HG02981 (cell line): ENCODE measurements around the gene ARAP3.
"Not testable (repeated sequence)": the region's sequence is repeated elsewhere in the genome, so short reads cannot be mapped to it uniquely, and the experiment has no call there.

Source experiments
- ATAC-seq: cut with Tn5 transposase; IDR thresholded peaks from one replicate; pipeline ENCODE4 v1.9.1; 2021; ENCODE audit warnings: mild to moderate bottlenecking, moderate library complexity; ENCODE audit not compliant: unreplicated experiment

ARAP3 gene

GRCh38 chr5:141681695-141682641, at the start of gene ARAP3:
Gene ARAP3 (minus strand): TSS chr5:141682230. CDS start chr5:141680486, 1,744 bp downstream.
- ATAC-seq = peak; percentile 46

GRCh38 chr5:141729387-141730006, 47.5 kb upstream of the ARAP3 start:
- no peak for ATAC-seq

- no peak for ATAC-seq
Observed at GRCh38 chr5:141725891-141726290, 43.9 kb upstream of the ARAP3 start.

GRCh38 chr5:141725174-141725573, 43.1 kb upstream of the ARAP3 start:
- ATAC-seq = not testable (repeated sequence)

GRCh38 chr5:141722266-141722665, 40.2 kb upstream of the ARAP3 start:
- no peak for ATAC-seq

- no peak for ATAC-seq
Observed at GRCh38 chr5:141717043-141717442, 35.0 kb upstream of the ARAP3 start.

GRCh38 chr5:141716468-141716867, 34.4 kb upstream of the ARAP3 start:
- no peak for ATAC-seq

- no peak for ATAC-seq
Observed at GRCh38 chr5:141716009-141716408, 34.0 kb upstream of the ARAP3 start.

- ATAC-seq = no peak
Observed at GRCh38 chr5:141715346-141715905, 33.4 kb upstream of the ARAP3 start.

GRCh38 chr5:141714542-141715310, 32.7 kb upstream of the ARAP3 start:
- no peak for ATAC-seq

- ATAC-seq = no peak
Observed at GRCh38 chr5:141713616-141714309, 31.7 kb upstream of the ARAP3 start.

- ATAC-seq = no peak
Observed at GRCh38 chr5:141711687-141712086, 29.7 kb upstream of the ARAP3 start.

- ATAC-seq = no peak
Observed at GRCh38 chr5:141709699-141710267, 27.8 kb upstream of the ARAP3 start.

- ATAC-seq = no peak
Observed at GRCh38 chr5:141708016-141708415, 26.0 kb upstream of the ARAP3 start.

- ATAC-seq = no peak
Observed at GRCh38 chr5:141707510-141707909, 25.5 kb upstream of the ARAP3 start.

- ATAC-seq = no peak
Observed at GRCh38 chr5:141706121-141706520, 24.1 kb upstream of the ARAP3 start.

- no peak for ATAC-seq
Observed at GRCh38 chr5:141705469-141705868, 23.4 kb upstream of the ARAP3 start.

GRCh38 chr5:141704782-141705297, 22.8 kb upstream of the ARAP3 start:
- no peak for ATAC-seq

GRCh38 chr5:141703133-141703561, 21.1 kb upstream of the ARAP3 start:
- no peak for ATAC-seq
